ENCODE data around the gene CAMKMT. TPM values are rescaled to one million over a fixed set of nuclear protein-coding genes. Genes with fewer than 3 reads are reported as not detected.

CAMKMT gene
- total RNA-seq, 2 experiments from 2014 or later: 12.9 to 13.3 TPM

DNA sequence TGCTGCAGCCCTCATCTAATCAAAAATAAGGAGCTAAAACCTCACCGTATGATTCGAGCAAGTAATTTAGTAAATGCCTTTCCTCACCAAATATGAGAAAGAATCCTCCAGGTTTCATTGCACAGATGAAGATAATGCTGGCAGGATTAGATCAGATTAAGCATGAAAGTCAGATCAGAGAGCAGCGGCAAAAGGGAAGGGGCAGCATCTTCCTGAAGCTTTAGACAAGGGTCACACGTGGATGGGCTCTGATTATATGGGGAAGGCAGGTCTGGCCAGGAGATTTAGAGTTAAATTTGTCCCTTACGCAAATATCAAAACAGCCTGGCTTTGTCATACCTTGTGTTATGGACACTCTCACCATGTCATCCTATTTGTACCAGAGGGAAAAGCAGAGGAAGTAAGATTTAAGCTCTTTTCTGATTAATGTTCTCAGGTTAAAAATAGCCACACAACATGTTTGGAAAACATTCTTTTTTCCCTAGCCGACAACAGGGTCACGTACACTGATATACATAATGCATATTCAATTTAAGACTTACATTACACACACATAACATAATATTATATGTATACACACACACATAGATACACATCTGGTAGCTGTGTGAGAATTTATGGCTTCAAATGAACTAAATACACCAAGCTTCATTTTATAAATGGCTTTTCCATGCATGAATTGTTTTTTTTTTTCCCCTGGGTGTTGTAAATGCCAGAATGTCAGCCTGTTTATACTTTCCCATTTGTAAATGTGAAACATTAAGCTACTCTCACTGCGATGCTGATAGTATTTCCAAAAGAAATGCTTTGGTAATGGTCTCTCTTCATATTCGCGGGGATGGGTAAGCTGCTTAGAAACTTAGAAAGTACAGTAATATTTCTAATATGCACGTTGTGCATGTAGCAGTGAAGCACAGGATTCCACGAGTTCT lies 383.5 kb downstream of the CAMKMT start:
- no peak for DNase-seq
- no peaks in the 10 kb centered on the region for H3K36me3 Mint-ChIP-seq
- POLR2A ChIA-PET: no interaction called here
- no peaks in the 10 kb centered on the region for H3K27me3 Mint-ChIP-seq
- H3K4me3 Mint-ChIP-seq: no peak overlapping the region
- ATAC-seq (ENCODE audit: low read depth): no peak
- no peak overlapping the region for H3K27ac Mint-ChIP-seq
- H3K4me1 Mint-ChIP-seq: no peaks in the 10 kb centered on the region
- H3K9me3 Mint-ChIP-seq: no peaks in the 10 kb centered on the region

DNA sequence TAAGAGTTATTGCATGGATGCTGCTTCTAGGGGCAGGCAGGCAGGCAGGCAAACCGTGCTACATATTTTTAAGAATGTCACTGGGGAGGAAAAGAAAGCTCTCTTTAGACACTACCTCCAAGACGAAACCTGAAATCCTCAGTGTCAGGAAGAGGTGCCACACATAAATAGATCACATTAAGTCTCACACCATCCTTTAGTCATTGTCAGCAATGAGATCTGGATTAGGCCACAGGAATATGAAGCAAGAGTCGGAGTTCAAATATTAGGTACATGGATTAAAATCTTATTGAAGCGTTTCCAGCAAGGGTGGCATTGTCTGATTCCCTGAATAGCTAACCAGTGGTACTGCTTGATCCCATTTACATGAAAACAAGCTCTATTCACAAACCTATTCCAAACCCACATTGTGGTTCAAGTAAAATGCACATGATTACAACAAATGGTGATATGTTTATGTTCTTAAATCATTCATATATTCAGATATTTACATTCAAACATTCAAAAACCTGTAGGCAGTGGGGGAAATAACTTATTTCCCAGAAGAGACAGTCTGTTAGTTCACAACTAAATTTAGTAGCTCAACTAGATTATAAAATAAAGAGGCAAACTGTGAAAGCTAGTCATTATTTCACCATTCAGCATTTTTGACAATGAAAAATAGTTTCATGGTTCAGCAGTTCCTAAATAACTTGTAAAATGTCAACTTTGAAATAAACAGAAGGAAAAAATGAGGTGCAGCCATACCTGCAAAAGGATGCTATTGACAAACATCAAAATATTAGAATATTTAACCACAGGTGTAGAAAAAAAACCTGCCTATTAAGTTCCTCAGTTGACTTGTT lies 384.4 kb downstream of the CAMKMT start:
- H3K27me3 Mint-ChIP-seq: no peaks in the 10 kb centered on the region
- no peaks in the 10 kb centered on the region for H3K4me1 Mint-ChIP-seq
- no peaks in the 10 kb centered on the region for H3K36me3 Mint-ChIP-seq
- POLR2A ChIA-PET: no interaction called here
- H3K9me3 Mint-ChIP-seq: no peaks in the 10 kb centered on the region
- no peak for DNase-seq
- H3K4me3 Mint-ChIP-seq: no peak overlapping the region
- no peak overlapping the region for H3K27ac Mint-ChIP-seq
- ATAC-seq (ENCODE audit: low read depth): no peak

DNA sequence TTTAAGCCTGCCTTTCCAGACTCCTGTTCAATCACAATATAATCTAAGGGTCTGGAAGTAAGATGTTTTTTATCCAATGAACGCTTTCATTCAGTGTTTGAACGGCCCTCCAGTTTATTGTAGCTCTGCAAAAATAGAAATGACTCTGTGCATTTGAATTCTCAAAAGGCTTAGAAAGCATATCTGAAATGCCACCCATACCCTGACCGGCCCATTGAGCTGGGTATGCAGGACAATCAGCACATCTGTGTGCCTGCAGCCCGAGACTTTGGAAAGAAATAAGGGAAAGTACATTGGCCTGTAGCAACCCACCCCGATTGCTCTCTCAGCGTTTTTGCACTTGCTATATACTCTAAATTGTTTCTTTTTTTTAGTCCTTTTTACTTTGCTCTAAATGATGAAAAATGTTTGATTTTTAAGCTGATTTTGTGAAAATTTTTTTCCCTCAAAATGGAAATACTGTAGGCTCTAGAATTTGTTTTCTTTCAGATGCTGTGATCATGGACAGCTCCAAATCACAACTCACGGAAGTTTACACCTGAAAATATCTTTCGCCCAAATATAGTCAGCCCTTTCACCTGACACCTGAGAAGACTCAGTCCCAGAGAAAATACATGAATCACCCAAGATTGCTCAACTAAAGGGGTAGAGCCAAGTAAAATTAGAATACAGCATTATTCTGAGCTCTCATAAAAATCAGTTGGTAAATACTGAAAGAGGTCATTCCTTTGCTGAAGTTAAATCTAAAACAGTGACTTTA lies 385.3 kb downstream of the CAMKMT start:
- no peaks in the 10 kb centered on the region for H3K36me3 Mint-ChIP-seq
- ATAC-seq (ENCODE audit: low read depth): no peak
- no peak for DNase-seq
- POLR2A ChIA-PET: interaction anchor here (0.6 kb wide), 1 partner anchor 1098 kb away, joined by 3 read pairs; no protein-coding TSS in a partner anchor
- H3K4me3 Mint-ChIP-seq: no peak overlapping the region
- H3K9me3 Mint-ChIP-seq: no peaks in the 10 kb centered on the region
- H3K27me3 Mint-ChIP-seq: peaks cover 2% of the 10 kb centered on the region
- H3K4me1 Mint-ChIP-seq: peaks cover 6% of the 10 kb centered on the region
- H3K27ac Mint-ChIP-seq: no peak overlapping the region

DNA sequence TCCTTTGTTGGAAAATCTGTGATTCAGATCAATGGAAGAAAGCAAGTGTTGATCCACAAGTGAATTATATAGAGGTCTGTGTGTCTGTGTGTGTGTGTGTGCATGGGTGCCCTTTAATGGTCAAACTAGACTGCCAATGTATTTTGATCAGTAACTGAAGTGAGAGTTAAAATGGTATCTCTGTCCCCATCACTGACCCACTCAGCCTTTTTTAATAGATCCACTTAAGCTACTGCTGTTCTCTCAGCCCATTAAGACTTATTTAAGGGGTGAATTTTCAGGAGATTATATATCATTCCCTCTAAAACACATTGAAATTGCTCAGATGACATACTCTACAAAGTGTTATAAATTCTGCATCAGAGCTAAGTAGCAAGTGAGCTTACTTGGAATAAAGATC lies 386.0 kb downstream of the CAMKMT start:
- ATAC-seq (ENCODE audit: low read depth) (no peak), DNase-seq (no peak)
- Mint-ChIP-seq H3K27me3 (peaks cover 2% of the 10 kb centered on the region), H3K4me1 (peaks cover 10% of the 10 kb centered on the region), H3K9me3 (no peaks in the 10 kb centered on the region), H3K27ac (no peak overlapping the region), H3K36me3 (no peaks in the 10 kb centered on the region), H3K4me3 (no peak overlapping the region)
- POLR2A ChIA-PET: no interaction called here

DNA sequence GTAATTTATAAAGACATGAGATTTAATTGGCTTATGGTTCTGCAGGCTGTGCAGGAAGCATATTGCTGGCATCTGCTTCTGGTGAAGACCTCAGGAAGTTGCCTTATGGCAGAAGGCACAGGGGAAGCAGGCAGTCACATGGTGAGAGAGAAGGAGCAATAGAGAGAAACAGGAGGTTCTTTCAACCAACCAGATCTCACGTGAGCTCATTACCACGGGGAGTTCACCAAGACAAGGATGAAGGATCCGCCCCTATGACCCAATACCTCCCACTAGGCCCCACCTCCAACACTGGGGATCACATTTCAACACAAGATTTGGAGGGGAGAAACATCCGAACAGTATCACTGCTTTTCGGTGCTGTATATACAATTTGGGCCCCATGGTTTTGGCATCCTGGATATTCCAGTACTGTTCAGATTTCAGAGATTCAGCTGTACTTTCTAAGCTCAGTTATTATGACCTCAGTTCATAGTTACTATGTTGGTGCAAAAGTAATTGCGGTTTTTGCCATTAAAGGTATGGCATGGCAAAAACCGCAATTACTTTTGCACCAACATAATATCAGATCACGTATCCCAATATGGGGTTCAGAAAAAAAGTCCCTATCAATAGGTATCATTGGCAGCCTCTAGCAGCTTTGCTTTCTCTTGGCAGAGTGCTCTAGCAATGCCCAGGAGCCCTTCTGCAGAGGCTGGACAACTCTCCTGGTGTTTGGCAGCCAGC lies 390.2 kb downstream of the CAMKMT start:
- Mint-ChIP-seq H3K36me3 (no peaks in the 10 kb centered on the region), H3K27me3 (peaks cover 2% of the 10 kb centered on the region), H3K27ac (no peak overlapping the region), H3K9me3 (no peaks in the 10 kb centered on the region), H3K4me3 (no peak overlapping the region), H3K4me1 (peaks cover 18% of the 10 kb centered on the region)
- no peak for DNase-seq
- POLR2A ChIA-PET: no interaction called here
- no peak for ATAC-seq (ENCODE audit: low read depth)

DNA sequence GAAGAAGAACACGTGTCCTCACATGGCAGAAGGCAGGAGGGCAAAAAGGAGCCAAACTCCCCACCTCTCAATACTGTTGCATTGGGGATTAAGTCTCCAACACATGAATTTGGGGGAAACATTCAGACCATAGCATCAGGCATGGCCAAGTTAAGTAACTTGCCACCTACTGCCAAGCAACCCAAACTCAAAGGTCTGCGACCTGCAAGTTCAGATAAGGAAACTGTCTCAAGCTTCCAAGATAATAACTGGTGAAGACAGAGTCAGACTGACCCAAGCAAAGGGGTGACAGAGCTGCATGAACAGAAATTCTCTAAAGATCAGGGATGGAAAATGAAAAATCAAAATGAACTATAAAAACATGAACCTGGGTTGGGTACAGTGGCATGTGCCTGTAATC lies 391.0 kb downstream of the CAMKMT start:
- DNase-seq (no peak), ATAC-seq (ENCODE audit: low read depth) (no peak)
- Mint-ChIP-seq H3K27me3 (peaks cover 2% of the 10 kb centered on the region), H3K9me3 (no peaks in the 10 kb centered on the region), H3K4me3 (no peak overlapping the region), H3K27ac (no peak overlapping the region), H3K4me1 (peaks cover 18% of the 10 kb centered on the region), H3K36me3 (no peaks in the 10 kb centered on the region)
- POLR2A ChIA-PET: no interaction called here

DNA sequence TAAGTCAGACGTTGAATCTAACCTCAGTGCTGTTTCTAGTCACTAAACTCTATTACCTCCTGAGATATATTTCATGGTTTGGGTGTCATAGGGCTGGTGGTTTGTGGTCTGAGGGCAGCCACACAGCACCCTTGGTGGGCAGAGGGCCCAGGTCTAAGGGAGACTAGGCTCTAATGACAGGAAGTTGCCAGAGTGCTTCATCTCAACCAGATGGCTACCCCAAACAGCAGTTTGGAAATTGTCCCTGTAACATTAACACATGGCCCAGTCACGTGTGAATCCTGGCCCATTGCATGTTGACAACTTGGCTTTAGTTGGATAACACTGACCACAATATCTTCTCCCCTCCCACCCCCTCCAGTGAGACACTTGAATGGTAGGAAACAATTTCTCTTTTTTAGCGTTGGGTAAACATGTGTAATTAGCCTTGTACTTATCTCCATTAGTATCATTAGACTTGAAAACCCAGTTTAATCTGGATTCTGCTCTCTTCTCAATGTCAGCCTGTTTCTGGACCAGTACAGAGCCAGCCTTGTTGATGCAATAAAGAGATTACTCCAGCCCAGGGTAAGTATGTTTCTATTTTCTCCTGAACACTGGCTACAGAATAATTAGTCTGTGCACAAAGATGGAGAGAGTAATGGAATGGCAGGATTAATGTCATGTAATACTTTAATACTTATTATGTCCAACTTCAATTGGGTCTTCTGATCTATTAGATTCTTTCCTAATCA lies 392.0 kb downstream of the CAMKMT start:
- H3K4me1 Mint-ChIP-seq: peaks cover 18% of the 10 kb centered on the region
- no peaks in the 10 kb centered on the region for H3K36me3 Mint-ChIP-seq
- ATAC-seq (ENCODE audit: low read depth) (peak; percentile 75), DNase-seq (peak; percentile 63)
- POLR2A ChIA-PET: interaction anchor here (0.7 kb wide), 1 partner anchor 193 kb away, joined by 3 read pairs; no protein-coding TSS in a partner anchor
- no peaks in the 10 kb centered on the region for H3K9me3 Mint-ChIP-seq
- no peak overlapping the region for H3K4me3 Mint-ChIP-seq
- H3K27ac Mint-ChIP-seq: peak overlapping the region; percentile 4
- H3K27me3 Mint-ChIP-seq: peaks cover 2% of the 10 kb centered on the region

DNA sequence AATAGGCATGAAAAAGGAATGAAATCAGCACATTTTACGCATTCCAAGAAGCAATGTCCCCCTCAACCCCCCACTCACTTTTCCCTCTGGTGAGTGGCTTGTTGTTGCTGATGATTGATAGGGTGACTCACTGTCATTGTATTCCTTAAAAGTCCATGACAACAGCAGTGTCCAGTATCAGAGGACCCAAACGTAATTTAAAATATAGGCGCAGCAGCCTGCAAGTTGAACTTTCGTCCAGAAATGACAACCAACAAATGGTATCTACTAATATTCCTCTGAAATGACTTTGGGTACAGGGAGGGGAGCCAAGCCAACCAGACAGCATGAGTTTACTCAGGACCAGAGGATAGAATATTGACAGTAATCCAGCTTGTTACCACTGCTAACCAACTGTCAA lies 396.8 kb downstream of the CAMKMT start:
- ATAC-seq (ENCODE audit: low read depth) (no peak), DNase-seq (no peak)
- no peaks in the 10 kb centered on the region for H3K36me3 Mint-ChIP-seq
- no peaks in the 10 kb centered on the region for H3K9me3 Mint-ChIP-seq
- no peak overlapping the region for H3K27ac Mint-ChIP-seq
- H3K27me3 Mint-ChIP-seq: no peaks in the 10 kb centered on the region
- H3K4me1 Mint-ChIP-seq: peaks cover 5% of the 10 kb centered on the region
- H3K4me3 Mint-ChIP-seq: no peak overlapping the region
- POLR2A ChIA-PET: no interaction called here

DNA sequence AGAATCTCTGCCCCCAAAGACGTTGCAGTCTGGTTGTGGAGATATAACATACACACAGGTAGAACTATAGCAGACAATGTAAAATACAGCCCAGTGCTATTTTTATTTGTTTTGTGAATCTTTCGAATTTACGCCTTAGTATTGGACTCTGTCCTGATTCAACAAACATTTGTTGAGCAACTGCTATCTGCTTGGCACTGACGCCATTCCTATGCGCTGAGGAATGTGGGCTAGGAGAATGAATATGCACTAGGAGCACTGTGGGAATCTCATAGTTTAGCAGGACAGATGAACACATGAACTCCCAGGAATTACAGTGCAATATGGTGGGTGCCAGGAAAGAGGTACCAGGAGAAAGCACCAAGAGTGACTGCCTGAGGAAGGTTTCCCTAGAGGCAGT lies 398.1 kb downstream of the CAMKMT start:
- Mint-ChIP-seq H3K4me3 (no peak overlapping the region), H3K4me1 (peaks cover 2% of the 10 kb centered on the region), H3K27me3 (no peaks in the 10 kb centered on the region), H3K9me3 (no peaks in the 10 kb centered on the region), H3K27ac (no peak overlapping the region), H3K36me3 (no peaks in the 10 kb centered on the region)
- POLR2A ChIA-PET: no interaction called here
- ATAC-seq (ENCODE audit: low read depth) (no peak), DNase-seq (no peak)

DNA sequence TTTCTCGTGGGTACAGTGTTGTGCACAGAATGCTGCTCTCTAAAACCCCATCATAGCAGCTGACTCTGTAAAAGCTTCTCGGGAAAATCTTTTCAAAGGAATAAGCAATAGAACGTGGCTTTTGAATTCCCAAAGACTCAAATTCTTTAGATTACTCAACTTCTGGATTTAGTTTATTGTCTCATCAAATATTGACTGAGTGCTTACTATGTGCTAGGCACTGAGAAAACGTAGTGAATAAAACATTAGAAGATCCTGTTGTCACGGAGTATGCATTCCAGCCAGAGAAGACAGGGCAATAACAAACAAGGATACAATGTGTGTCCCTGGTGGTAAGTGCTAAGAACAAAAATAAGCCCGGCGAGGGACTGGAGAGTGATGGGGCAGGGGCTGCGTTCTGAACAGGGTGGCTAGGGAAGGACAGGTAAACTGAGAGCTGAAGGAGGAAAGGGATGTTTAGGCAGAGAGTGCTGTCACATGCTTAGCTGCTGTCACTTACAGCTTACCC lies 401.6 kb downstream of the CAMKMT start:
- no peaks in the 10 kb centered on the region for H3K36me3 Mint-ChIP-seq
- POLR2A ChIA-PET: no interaction called here
- no peaks in the 10 kb centered on the region for H3K27me3 Mint-ChIP-seq
- H3K4me1 Mint-ChIP-seq: peaks cover 2% of the 10 kb centered on the region
- no peak overlapping the region for H3K27ac Mint-ChIP-seq
- ATAC-seq (ENCODE audit: low read depth) (no peak), DNase-seq (no peak)
- H3K4me3 Mint-ChIP-seq: no peak overlapping the region
- H3K9me3 Mint-ChIP-seq: no peaks in the 10 kb centered on the region

DNA sequence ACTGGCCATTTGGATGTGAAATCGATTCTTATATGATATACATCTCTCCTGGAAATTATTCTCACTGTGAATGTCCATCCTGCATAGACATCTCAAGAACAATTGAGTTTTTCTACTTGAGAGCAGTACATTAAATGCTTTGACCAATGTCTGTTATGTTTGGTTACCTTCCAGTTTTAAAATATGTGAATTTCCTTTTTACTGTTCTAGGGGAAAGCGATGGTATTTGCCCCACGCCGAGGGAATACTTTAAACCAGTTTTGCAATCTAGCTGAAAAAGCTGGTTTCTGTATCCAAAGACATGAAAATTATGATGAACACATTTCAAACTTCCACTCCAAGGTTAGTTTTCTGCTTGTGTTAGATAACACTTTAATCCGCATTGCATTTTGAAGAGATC lies 404.5 kb downstream of the CAMKMT start:
- H3K36me3 Mint-ChIP-seq: no peaks in the 10 kb centered on the region
- no peak overlapping the region for H3K27ac Mint-ChIP-seq
- no peak overlapping the region for H3K4me3 Mint-ChIP-seq
- H3K4me1 Mint-ChIP-seq: no peaks in the 10 kb centered on the region
- POLR2A ChIA-PET: no interaction called here
- no peak for DNase-seq
- peaks cover 12% of the 10 kb centered on the region for H3K27me3 Mint-ChIP-seq
- ATAC-seq (ENCODE audit: low read depth): no peak
- H3K9me3 Mint-ChIP-seq: no peaks in the 10 kb centered on the region

DNA sequence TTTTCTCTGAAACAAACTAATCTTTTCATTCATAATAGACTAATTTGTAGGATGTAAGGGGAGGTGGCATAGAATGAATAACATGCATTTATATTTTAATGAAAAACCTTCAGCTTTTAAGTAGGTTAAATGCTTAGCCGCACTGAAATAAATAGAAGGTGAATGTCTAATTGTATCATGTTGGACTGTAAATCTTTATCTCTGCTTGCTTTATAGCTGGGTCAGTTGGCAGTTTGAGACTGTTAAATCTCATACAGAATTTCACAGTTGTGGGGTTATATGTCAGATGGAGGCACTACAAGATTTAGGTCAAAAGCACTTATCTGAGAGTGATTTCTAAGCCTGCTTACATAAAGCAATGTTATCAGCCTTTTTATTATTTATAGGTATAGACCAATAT lies 405.0 kb downstream of the CAMKMT start:
- Mint-ChIP-seq H3K36me3 (no peaks in the 10 kb centered on the region), H3K27me3 (peaks cover 12% of the 10 kb centered on the region), H3K9me3 (no peaks in the 10 kb centered on the region), H3K4me1 (no peaks in the 10 kb centered on the region), H3K4me3 (no peak overlapping the region), H3K27ac (no peak overlapping the region)
- no peak for DNase-seq
- POLR2A ChIA-PET: no interaction called here
- ATAC-seq (ENCODE audit: low read depth): no peak

Data from activated naive CD8-positive, alpha-beta T cell treated with anti-CD3 and anti-CD28 coated beads, Interleukin-2, amount 10 ng/mL, durations not matched to agents 7 days and 5 days (primary cell).